Measurements from ENCODE around the gene PKD1L1. TPM values are rescaled to one million over a fixed set of nuclear protein-coding genes. Genes with fewer than 3 reads are reported as not detected.

PKD1L1 gene
- total RNA-seq, 2 donors from 2014 or later: 0.05 to 0.14 TPM

- H3K36me3 Mint-ChIP-seq: peaks cover 36 to 38% of the 10 kb centered on the region in 2 donors
Measured at GRCh38 chr7:47967708-47968107, 19.4 kb upstream of the PKD1L1 start.

GRCh38 chr7:47967123-47967522 is 18.9 kb upstream of the PKD1L1 start:
- Mint-ChIP-seq H3K9me3 (no peaks in the 10 kb centered on the region), H3K27ac (peak overlapping the region in 1 of 2 donors; percentile 6), H3K36me3 (peaks cover 38 to 41% of the 10 kb centered on the region in 2 donors)
- DNase-seq (ENCODE audit: low spot score in 2 of 2) (no peak), ATAC-seq (no peak)

More at GRCh38 chr7:47967708-47968107, 19.4 kb upstream of the PKD1L1 start:
- ATAC-seq: no peak
- H3K27ac Mint-ChIP-seq: no peak overlapping the region
- H3K9me3 Mint-ChIP-seq: no peaks in the 10 kb centered on the region
- no peak for DNase-seq (ENCODE audit: low spot score in 2 of 2)

- Mint-ChIP-seq H3K9me3 (no peaks in the 10 kb centered on the region), H3K36me3 (peaks cover 50 to 54% of the 10 kb centered on the region in 2 donors), H3K27ac (peak overlapping the region; percentile 10 to 85)
- DNase-seq (ENCODE audit: low spot score in 2 of 2) (no peak), ATAC-seq (no peak)
Measured at GRCh38 chr7:47965456-47965855, 17.2 kb upstream of the PKD1L1 start.

- H3K27ac Mint-ChIP-seq: no peak overlapping the region
- ATAC-seq (no peak), DNase-seq (ENCODE audit: low spot score in 2 of 2) (no peak)
- peaks cover 38 to 59% of the 10 kb centered on the region in 2 donors for H3K36me3 Mint-ChIP-seq
- no peaks in the 10 kb centered on the region for H3K9me3 Mint-ChIP-seq
Measured at GRCh38 chr7:47962262-47962661, 14.0 kb upstream of the PKD1L1 start.

GRCh38 chr7:47957156-47957555 is 8.9 kb upstream of the PKD1L1 start:
- DNase-seq (ENCODE audit: low spot score in 2 of 2): no peak
- Mint-ChIP-seq H3K36me3 (peaks cover 16 to 33% of the 10 kb centered on the region in 2 donors), H3K9me3 (no peaks in the 10 kb centered on the region), H3K27ac (no peak overlapping the region)
- no peak for ATAC-seq

- no peak for ATAC-seq
- Mint-ChIP-seq H3K27ac (no peak overlapping the region), H3K9me3 (no peaks in the 10 kb centered on the region), H3K36me3 (peaks cover 10 to 23% of the 10 kb centered on the region in 2 donors)
- DNase-seq (ENCODE audit: low spot score in 2 of 2): no peak
Measured at GRCh38 chr7:47956220-47956619, 8.0 kb upstream of the PKD1L1 start.

- peak overlapping the region; percentile 10 to 19 for H3K27ac Mint-ChIP-seq
- DNase-seq (ENCODE audit: low spot score in 2 of 2) (no peak), ATAC-seq (peak in 1 of 2 donors; percentile 72)
- H3K36me3 Mint-ChIP-seq: peaks cover 7 to 15% of the 10 kb centered on the region in 2 donors
- H3K9me3 Mint-ChIP-seq: no peaks in the 10 kb centered on the region
Measured at GRCh38 chr7:47954231-47954911, 6.1 kb upstream of the PKD1L1 start.

GRCh38 chr7:47953822-47954221 is 5.6 kb upstream of the PKD1L1 start:
- Mint-ChIP-seq H3K27ac (peak overlapping the region in 1 of 2 donors; percentile 36), H3K9me3 (no peaks in the 10 kb centered on the region), H3K36me3 (peaks cover 7 to 15% of the 10 kb centered on the region in 2 donors)
- DNase-seq (ENCODE audit: low spot score in 2 of 2) (no peak), ATAC-seq (no peak)

GRCh38 chr7:47952224-47952623 is 4.0 kb upstream of the PKD1L1 start:
- peaks cover 4 to 7% of the 10 kb centered on the region in 2 donors for H3K36me3 Mint-ChIP-seq
- ATAC-seq: no peak
- H3K9me3 Mint-ChIP-seq: no peaks in the 10 kb centered on the region
- no peak overlapping the region for H3K27ac Mint-ChIP-seq
- DNase-seq (ENCODE audit: low spot score in 2 of 2): no peak

GRCh38 chr7:47951374-47951773 is 3.1 kb upstream of the PKD1L1 start:
- peaks cover 0 to 5% of the 10 kb centered on the region in 2 donors for H3K36me3 Mint-ChIP-seq
- ATAC-seq: no peak
- no peak overlapping the region for H3K27ac Mint-ChIP-seq
- no peak for DNase-seq (ENCODE audit: low spot score in 2 of 2)
- no peaks in the 10 kb centered on the region for H3K9me3 Mint-ChIP-seq

GRCh38 chr7:47950714-47951113 is 2.4 kb upstream of the PKD1L1 start:
- no peaks in the 10 kb centered on the region for H3K9me3 Mint-ChIP-seq
- ATAC-seq (no peak), DNase-seq (ENCODE audit: low spot score in 2 of 2) (no peak)
- H3K36me3 Mint-ChIP-seq: no peaks in the 10 kb centered on the region
- H3K27ac Mint-ChIP-seq: no peak overlapping the region

- ATAC-seq (no peak), DNase-seq (ENCODE audit: low spot score in 2 of 2) (no peak)
- Mint-ChIP-seq H3K9me3 (no peaks in the 10 kb centered on the region), H3K36me3 (no peaks in the 10 kb centered on the region), H3K27ac (no peak overlapping the region)
Measured at GRCh38 chr7:47949703-47950102, 1.4 kb upstream of the PKD1L1 start.

GRCh38 chr7:47947355-47947749 is 914 bp downstream of the PKD1L1 start:
- H3K36me3 Mint-ChIP-seq: no peaks in the 10 kb centered on the region
- ATAC-seq (no peak), DNase-seq (ENCODE audit: low spot score in 2 of 2) (no peak)
- H3K9me3 Mint-ChIP-seq: no peaks in the 10 kb centered on the region
- no peak overlapping the region for H3K27ac Mint-ChIP-seq

- DNase-seq (ENCODE audit: low spot score in 2 of 2) (no peak), ATAC-seq (peak; percentile 65 to 69)
- no peaks in the 10 kb centered on the region for H3K9me3 Mint-ChIP-seq
- peak overlapping the region in 1 of 2 donors; percentile 0 for H3K27ac Mint-ChIP-seq
- no peaks in the 10 kb centered on the region for H3K36me3 Mint-ChIP-seq
Measured at GRCh38 chr7:47946581-47947354, 1.5 kb downstream of the PKD1L1 start.

GRCh38 chr7:47945261-47946015 is 2.8 kb downstream of the PKD1L1 start:
- Mint-ChIP-seq H3K27ac (no peak overlapping the region), H3K9me3 (no peaks in the 10 kb centered on the region), H3K36me3 (no peaks in the 10 kb centered on the region)
- peak; percentile 61 to 64 for ATAC-seq
- DNase-seq (ENCODE audit: low spot score in 2 of 2): peak in 1 of 2 donors; percentile 78

GRCh38 chr7:47944536-47945260 is 3.6 kb downstream of the PKD1L1 start:
- ATAC-seq (peak in 1 of 2 donors; percentile 17), DNase-seq (ENCODE audit: low spot score in 2 of 2) (no peak)
- H3K9me3 Mint-ChIP-seq: no peaks in the 10 kb centered on the region
- H3K27ac Mint-ChIP-seq: no peak overlapping the region
- no peaks in the 10 kb centered on the region for H3K36me3 Mint-ChIP-seq
